Stimulated activated CD8-positive, alpha-beta memory T cell treated with anti-CD3 and anti-CD28 coated beads, Interleukin-12 subunit alpha, Interleukin-12 subunit beta, amount 100 ng/mL, for 4 hours (primary cell): ENCODE measurements around the gene SELENOM.
A peak's percentile ranks its signal among the peaks of the same experiment; 100 is the strongest.

ENCODE experiments used
- DNase-seq: peaks from one replicate; pipeline ENCODE4 v3.0.0-alpha.2; 2020; ENCODE audit warnings: low read depth

SELENOM gene, protein sequence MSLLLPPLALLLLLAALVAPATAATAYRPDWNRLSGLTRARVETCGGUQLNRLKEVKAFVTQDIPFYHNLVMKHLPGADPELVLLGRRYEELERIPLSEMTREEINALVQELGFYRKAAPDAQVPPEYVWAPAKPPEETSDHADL

DNA sequence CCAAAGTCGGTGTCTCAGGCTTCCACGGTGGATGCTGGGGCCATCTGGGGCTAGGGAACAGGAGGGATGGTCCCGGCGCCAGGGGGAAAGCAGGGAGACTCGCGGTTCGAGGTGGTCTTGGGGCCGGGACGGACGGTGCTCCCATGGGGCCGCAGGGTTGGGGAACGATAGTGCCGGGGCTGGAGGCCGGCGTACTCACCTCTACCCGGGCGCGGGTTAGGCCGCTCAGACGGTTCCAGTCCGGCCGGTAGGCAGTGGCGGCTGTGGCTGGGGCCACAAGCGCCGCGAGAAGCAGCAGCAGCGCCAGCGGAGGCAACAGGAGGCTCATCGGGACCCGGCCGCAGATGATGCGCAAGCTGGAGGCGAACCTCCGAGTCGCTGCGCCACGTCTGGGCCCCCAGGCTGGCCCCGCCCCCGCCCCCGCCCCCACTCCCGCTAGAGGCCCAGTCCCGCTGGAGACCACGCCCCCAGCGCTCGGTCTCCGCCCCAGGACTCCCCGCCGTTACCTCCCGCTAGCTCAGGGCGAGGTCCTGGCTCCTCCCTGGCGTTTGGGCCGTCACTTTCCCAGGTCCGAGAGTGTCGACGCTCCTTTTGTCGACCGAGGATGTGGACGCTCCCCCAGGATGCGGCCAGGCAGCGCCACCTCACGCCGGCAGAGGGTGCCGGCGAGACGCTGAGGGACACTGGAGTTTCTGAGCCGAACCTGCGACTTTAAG, at the start of gene SELENOM:
SELENOM (minus strand) TSS at position 391 of the 716 bp plus-strand sequence; CDS start at position 328, 63 bp downstream.
- DNase-seq, result peak; percentile 72

DNA sequence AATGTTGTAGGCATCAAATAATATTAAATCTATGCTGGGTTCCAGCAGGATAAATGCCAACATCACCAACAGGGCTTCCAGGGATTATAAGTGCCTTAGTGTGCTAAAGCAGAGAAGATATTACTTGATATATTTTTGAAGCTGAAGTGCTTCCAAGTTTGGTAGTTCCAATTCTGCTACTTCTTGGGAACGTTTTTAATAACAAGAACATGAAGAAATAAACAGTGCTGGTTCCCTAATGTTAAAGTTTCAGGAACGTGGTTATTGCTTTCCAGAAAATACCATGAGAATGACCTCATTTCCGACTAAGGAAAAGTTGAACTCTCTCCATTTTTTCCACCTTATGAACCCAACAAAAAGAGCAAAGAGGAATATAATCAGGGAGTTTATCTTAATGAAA, 48.1 kb upstream of the SELENOM start:
- DNase-seq, result no peak

DNA sequence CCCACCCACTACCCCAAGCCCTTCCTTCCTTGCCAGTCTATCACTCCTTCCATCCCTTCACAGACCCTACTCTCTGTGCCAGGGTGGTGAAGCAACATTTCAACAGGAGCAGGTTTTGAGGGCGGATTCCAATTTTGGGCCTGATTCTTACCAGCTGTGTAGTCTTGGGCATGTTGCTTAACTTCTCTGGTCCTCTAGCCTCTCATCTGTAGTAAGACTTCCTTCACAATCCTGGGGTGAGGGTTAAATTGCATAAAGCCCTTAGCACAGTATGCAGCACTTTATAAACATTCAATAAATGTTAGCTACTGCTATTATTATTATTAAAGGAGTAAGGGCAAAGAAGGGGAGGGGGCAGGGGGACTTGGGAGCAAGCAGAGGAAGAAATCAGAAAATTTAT, 47.6 kb upstream of the SELENOM start:
- no peak for DNase-seq

DNA sequence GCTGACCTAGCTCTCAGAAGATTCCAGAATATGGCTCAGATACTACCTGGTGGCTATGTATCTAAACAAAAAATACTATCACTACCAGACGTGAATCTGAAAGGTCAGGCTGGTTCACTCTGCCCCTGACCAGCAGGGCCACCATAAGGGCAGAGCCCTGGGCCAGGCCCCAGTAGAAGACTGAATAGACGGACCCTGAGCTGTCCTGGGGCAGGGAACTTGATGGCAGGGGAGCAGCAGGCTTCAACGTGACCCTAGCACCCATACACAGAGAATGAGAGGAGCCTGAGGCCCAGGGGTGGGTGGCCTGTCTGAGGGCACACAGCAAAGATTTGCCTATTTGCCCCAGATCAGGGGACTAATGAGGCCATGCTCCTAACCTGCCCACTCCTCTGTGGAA, 46.0 kb upstream of the SELENOM start:
- DNase-seq, result no peak

DNA sequence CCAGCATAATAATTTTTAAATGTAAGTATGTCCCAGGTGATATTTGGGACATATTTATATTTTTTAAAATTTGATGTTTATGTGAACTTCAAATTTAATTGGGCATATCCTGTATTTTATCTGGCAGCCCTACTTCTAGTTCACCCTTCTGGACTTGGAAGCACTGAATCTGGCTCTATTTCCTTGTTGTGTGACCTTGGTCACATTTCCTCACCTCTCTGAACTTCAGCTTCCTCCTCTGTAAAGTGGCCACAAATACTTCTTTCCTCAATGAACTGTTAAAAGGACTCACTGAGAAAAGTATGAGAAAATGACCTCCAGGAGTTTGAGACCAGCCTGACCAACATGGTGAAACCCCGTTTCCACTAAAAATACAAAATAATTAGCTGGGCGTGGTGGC, 44.5 kb upstream of the SELENOM start:
- DNase-seq, result no peak

DNA sequence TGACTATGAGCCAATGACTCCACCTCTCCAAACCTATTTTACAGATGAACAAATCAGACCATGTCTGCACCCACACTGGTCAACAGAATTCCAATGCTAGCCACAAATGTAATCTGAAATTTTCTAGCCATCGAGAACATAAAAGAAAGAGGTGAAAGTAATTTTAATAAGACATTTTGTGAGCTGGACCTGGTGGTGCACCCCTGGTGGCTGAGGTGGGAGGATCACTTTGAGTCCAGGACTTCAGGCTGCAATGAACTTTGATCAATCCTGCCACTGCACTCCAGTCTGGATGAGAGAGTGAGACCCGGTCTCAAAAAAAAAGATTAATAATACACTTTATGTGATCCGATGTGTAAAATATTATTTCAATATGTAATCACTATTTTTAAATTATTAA, 43.2 kb upstream of the SELENOM start:
- DNase-seq, result no peak

DNA sequence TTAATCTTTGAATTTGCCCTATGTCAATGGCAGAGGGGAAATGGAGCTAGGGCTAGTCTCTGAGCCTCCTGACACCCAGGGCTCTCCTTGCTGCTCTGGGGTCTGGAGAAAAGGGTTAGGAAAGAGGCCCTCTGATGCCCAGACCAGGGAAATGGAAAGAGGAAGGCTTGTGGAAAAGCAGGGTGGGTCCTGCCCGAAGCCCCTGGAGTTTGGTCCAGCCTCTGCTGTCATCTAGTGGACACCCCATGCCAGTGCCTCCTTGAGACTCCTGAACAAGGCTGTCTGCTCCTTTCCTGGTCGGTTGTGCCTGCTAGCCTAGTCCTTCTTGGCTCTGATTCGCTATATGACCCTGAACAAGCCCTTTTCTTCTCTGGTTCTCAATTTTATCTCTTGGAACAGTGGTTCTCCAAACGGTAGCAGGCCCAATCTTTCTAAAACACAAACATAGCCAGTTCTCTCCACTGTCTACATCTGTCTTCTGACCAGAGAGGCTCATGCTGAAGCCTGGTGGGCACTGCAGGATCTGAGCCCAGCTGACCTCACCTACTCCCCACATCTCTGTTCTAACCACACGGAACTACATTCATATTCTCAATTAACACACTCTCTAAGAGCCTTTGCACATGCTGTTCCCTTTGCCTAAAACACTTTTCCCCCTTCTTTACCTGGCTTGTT, 41.7 kb upstream of the SELENOM start:
- DNase-seq, result no peak

DNA sequence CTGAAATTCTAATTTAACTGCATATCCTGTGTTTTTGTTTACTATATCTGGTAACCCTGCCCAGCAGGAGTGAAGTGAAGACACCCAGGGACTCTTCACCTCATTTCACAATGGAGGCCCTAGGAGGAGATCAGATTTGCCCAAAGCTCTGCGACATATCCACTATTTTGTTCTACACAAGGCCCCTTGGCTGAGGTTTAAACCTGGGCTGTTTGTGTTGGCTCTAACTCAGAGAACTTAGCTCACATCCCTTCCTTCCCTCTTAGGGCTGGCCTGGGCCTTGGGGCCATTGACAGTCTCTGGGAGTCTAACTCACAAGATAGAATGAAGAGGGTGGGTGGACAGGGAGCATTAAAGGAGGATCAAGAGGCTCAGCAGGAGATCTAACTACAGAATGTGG, 41.1 kb upstream of the SELENOM start:
- no peak for DNase-seq

DNA sequence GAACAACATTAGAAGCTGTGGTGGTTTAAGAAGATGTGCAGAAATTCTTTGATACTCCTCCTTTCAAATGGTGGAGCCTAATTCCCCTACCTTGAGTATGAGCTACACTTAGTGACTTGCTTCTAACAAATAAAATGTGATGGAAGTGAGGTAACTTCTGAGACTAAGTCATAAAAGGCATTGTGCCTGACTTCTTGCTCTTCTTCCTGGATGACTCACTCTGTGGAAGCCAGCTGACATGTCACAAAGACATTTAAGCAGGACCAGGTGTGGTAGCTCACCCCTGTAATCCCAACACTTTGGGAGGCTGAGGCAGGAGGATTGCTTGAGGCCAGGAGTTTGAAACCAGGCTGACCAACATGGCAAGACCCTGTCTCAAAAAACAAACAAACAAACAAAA, 36.9 kb upstream of the SELENOM start:
- no peak for DNase-seq

DNA sequence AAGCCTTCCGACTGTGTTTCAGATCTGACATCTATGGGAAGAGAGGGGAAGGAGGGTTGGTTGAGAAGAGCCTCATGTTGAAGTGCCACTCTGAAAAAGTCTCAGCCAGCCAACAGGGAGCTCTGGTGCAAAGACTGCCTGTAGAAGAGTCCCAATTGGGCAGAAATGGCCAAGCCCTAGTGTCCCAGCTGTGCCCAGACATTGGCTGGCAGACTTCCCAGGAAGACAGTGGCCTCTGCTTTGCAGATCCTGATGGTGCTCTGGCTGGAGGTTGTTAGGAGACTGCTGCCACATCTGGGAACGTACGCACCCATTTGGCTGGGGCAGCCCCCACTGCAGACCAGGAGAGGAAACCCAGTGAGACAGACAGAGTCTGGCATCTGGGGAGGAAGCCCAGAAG, 36.2 kb upstream of the SELENOM start:
- no peak for DNase-seq

DNA sequence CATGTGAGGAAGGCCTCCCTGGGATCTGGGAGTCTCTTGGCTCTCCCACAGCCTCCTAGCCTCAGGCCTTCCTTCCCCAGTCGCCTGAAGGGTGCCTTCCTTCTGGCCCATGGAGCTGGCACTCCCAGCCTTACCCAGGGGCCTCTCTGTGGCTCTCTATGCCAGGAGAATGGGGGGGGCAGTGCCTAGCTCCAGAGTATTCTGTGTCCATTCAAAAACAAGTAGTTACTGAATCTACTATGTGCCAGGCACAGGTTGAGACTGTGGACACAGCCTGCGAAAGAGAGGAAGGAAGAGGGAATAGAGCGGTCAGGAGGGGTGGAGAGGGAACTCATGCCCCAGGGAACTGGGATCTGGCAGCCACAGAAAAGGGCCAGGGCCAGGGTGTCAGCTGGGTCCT, 35.7 kb upstream of the SELENOM start:
- DNase-seq, result no peak

DNA sequence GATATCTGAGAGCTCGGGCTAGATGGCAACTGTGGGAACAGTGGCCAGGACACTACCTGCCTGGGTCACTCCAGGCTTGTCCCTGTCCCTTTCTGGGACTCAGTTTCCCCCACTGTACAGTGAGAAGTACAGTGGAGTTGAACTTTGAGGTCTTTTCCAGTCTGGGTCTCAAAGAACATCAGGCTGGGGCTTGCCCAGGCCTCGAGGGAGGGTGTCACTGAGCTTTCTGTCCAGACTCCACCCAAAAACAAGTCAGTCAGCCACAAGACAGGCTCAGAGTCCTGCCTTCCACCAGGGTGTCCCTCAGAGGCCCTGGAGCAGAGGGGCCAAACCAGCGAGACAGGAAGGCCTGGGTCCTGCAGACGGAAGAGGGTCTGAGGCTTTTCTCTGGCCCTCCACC, 34.9 kb upstream of the SELENOM start:
- no peak for DNase-seq

DNA sequence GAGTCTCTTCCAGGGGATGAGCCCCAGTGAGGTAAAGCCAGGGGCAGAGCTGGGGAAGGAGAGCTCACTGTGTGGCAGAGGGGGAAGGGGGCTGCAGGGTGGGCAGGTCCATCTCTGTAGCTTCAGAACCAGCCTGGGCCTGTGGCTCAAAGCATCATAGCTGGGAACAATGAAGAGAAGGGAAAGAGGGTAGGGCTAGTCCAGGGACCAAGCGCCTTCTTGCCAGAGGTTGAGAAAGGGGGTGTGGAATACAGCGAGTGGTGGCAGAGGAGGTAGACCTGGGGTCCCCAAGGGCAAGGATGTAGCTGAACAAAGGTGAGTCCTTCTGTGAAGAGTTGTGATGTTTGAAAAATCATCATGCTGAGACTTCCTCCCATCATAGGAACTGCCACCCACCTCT, 34.2 kb upstream of the SELENOM start:
- no peak for DNase-seq

DNA sequence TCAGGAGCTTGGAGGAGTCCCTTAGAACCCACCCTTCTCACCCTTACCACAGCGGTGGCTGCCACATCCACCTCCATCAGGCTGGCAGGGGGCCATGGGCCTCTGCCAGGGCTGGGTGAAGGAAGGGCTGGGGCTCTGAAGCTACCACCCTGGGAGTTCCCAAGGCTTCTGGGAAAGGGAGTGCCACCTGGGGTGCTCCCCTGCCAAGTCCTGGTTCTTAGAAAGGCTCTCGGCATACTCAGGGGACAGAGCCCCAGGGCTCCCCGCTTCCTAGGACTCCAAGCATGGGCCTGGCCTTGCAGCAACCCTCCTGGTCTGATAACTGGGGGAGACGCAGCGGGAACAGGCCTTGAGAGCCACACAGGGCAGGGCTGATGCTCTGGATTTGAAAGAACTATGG, 33.4 kb upstream of the SELENOM start:
- DNase-seq, result no peak

DNA sequence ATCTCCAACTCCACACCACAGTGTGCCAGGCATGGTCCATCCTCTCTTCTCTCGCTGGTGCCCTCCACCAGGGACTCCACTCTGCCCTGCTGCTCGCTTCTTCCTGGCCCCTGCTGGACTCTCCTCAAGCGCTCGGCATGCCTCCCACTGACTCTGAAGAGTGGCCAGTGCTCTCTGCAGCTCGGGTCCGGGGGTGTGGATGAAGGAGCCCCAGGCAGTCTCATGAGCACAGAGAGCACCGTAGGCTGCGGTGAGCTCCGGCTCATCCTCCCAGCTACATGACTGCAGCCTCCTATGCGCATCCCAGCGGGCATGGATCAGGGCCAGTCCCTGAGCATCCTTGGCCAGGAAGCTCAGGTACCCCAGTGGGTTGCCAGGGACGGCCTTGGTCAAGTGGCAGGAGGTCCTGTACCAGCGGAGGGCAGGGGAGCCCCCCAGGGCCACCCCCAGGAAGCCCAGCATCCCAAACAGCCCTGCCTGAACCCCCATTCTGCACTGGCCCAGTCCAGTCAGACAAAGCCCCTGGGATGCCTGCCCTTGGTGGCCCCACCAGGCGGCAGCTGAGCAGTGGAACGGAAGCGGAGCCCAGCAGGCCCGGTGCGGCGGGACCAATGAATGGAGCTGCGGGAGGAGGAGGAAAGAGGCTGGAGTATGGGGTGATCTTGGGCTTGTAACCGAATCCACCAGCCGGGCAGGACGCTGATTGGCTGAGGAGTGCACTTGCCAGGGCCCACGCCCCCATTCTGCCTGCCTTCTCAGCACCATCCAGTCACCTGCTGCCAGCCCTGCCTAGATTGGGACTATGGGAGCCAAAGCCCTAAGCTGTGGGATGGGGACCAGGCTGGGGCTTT, 32.7 kb upstream of the SELENOM start, which contains the start of gene PLA2G3:
PLA2G3 (minus strand) TSS at position 643 of the 851 bp plus-strand sequence; CDS start at position 489, 154 bp downstream.
- no peak for DNase-seq

DNA sequence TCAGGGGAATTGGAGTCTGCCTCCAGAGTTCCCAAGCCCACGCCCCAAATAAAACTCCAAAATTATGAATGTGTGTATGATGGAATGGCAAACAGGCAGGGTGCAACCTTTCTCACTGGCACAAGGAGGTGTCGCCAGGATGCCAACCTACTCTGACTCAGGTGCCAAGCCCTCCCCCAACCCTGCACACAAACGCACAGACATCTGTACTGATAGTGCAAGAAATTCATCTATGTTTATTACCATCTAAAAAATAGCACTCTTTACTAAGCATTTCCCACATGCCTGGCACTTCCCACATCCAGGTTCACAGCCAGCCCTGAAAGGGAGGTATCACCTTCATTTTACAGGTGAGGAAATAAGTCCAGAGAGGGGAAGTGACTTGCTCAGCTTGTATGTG, 31.7 kb upstream of the SELENOM start:
- DNase-seq, result no peak

DNA sequence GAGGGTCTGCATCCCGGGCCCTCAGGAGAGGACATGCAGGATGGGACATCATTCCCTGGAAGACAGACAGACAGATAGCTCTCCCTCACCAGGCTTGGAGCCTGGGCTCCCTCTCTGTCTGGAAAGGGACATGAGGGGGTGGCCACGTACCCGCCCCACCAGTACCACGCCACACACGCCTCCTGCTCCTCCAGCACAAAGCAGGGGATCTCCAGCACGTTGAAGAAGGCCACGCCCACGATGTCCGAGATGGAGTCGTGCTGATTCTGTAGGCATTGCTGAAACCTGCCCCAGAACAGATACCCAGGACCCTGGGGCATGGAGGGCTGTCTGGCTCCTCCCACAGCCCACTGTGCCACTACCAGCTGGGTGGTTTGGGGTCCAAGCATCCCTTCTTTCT, 30.8 kb upstream of the SELENOM start:
- no peak for DNase-seq

DNA sequence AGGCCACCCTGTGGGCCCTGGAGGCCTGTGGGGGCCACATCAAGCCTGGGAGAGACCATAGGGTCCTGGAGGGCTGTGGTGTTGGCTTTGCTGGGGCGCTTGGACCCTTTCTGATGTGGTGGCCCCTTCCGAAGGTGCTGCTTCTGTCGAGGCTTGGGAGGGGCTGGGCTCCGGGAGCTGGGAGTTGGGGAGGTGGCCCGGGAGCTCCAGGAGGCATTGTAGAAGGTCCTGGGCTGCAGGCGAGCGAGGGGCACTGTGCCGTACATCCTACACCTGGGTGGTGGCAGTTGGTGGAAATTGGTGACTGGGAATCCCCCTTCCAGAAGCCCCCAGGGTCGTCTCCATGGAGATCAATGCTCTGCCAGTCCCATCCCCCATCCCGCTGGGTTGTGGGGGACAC, 30.4 kb upstream of the SELENOM start:
- DNase-seq, result no peak

DNA sequence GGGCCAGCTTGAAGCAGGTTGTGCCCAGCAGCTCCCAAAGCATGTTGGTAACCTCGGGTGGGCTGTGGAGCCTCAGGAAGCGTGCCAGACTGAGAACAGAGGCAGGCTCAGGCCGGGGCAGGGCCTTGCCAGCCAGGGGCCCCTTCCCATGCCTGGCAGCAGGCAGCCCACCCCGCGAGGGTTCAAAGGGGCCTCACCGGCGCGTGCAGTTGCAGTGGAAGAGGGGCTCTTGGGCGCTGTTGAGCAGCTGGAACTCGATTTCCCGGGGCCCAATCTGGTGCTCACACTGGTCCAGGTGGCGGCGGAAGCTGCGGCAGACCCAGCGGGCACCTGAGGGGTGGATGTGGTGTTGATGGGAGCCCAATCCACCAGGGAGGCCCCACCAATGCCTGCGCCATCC, 29.3 kb upstream of the SELENOM start:
- DNase-seq, result no peak

DNA sequence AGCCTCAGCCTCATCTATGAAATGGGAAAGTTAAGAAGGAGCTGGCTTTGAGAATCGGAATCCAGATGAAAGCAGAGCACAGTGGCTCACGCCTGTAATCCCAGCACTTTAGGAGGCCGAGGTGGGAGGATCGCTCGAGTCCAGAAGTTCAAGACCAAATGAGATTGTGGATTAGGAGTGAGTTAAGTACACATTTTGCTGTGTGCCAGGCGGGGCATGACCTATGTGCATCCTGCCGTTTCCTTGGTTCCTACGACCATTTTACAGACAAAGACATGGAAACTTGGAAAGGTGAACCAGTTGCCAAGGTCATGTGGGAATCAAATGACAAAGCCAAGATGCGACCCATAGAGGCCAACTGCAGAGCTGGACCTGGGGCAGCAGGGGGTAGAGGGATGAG, 28.8 kb upstream of the SELENOM start:
- no peak for DNase-seq

DNA sequence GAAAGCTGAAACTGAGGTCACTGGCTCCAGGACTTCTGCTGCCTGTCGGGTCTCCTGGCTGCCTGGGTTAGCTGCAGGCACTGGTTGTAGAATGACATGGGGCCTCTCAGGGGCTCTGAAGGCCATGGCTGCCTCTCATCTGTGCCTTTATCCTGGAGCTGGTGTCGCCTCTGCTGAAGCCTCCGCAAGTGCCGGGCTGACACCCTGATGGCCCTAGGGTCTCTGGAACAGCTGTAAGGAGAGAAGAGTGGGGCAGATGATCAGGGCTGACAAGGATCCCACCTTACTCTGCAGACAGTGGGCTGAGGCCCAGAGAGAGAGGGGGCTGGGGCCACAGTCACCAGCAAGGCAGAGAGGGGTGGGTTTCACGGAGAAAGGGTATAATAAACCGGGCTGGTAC, 28.3 kb upstream of the SELENOM start:
- no peak for DNase-seq

DNA sequence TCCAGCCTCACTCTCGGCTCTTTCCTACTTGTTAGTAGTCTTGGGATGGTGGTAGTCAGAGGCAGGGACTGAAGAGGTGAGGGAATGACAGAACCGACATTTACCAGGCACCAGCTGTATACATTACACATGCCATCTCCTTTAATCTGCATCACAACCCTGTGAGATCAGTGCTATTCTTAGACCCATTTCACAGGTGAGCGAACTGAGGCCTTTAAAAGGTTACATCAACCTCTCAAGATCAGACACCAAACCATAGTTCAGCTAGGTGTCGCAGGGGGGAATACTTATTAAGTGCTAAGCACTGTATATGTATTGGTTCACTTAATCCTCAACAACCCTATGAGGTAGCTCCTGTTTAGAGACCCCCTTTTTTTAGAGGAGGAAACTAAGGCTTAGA, 27.3 kb upstream of the SELENOM start:
- no peak for DNase-seq

DNA sequence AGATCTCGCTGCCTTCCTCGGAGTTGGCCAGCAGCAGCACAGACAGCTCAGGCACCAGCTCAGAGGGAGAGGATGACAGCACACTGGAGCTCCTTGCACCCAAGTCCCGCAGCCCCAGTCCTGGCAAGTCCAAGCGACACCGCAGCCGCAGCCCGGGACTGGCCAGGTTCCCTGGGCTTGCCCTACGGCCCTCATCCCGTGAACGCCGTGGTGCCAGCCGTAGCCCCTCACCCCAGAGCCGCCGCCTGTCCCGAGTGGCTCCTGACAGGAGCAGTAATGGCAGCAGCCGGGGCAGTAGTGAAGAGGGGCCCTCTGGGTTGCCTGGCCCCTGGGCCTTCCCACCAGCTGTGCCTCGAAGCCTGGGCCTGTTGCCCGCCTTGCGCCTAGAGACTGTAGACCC, 26.5 kb upstream of the SELENOM start:
- DNase-seq, result no peak
